WTC11 (cell line): ENCODE results near the gene NHLRC3. TPM values are rescaled to one million over a fixed set of nuclear protein-coding genes. Genes with fewer than 3 reads are reported as not detected.

Experiments
- PREB ChIP-seq: sonication (generic); formaldehyde crosslinking; IDR thresholded peaks from 2 replicates; pipeline ENCODE4 v1.8.1; 2022; ENCODE audit warnings: mild to moderate bottlenecking, missing genetic modification reagents, moderate library complexity, borderline replicate concordance
- total RNA-seq: library from RNA; stranded (reverse); gene quantifications from 3 replicates; pipeline ENCODE4 v1.2.3, GENCODE V29; 2021
- TF ChIP-seq, protein P1 (sequence below): fragments of 250-450 bp; sonication (Bioruptor Pico); IDR thresholded peaks from 2 replicates; pipeline ENCODE4 v2.1.2; 2022; ENCODE audit warnings: mild to moderate bottlenecking, moderate library complexity

Gene NHLRC3
- total RNA-seq, 1 experiment from 2014 or later = 18.8 TPM

GRCh38 chr13:39099231-39099630, 61.0 kb downstream of the NHLRC3 start (continued):
- TF ChIP-seq PREB (CRISPR knock-in tag) = no peak
- TF ChIP-seq, protein P1, sequence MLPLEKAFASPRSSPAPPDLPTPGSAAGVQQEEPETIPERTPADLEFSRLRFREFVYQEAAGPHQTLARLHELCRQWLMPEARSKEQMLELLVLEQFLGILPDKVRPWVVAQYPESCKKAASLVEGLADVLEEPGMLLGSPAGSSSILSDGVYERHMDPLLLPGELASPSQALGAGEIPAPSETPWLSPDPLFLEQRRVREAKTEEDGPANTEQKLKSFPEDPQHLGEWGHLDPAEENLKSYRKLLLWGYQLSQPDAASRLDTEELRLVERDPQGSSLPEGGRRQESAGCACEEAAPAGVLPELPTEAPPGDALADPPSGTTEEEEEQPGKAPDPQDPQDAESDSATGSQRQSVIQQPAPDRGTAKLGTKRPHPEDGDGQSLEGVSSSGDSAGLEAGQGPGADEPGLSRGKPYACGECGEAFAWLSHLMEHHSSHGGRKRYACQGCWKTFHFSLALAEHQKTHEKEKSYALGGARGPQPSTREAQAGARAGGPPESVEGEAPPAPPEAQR (CRISPR knock-in tag) = no peak

Other genes starting within 250 kb of the NHLRC3 start
- not detected in 3 replicates for gene STOML3, start 47.6 kb upstream of the NHLRC3 start, total RNA-seq
- 73.6 to 94.6 TPM (median 74.3 TPM) in 3 replicates for gene PROSER1, start 367 bp upstream of the NHLRC3 start, total RNA-seq